Mesenchymal stem cell (in vitro differentiated cells and primary cell): ENCODE results near the gene PBX3.

Experiments used
- DNase-seq: peaks from one replicate; pipeline ENCODE4 v3.0.0-alpha.2; 2013
- H2AFZ ChIP-seq: one replicate; pipeline ENCODE4 v1.6.1; 2013; ENCODE audit warnings: low read depth, mild to moderate bottlenecking, control low read depth, inconsistent platforms, low read length, moderate library complexity
- H2AK5ac ChIP-seq: 2 replicates; pipeline ENCODE4 v1.6.1; 2013; ENCODE audit warnings: low read length, moderate library complexity, mild to moderate bottlenecking, inconsistent platforms; ENCODE audit not compliant: severe bottlenecking
- H2BK120ac ChIP-seq: one replicate; pipeline ENCODE4 v1.6.1; 2013; ENCODE audit warnings: low read depth, mild to moderate bottlenecking, inconsistent platforms, low read length, moderate library complexity
- H2BK12ac ChIP-seq, 2 experiments: one replicate each; pipeline ENCODE4 v1.6.1; 2013; ENCODE audit warnings: inconsistent platforms in 2 of 2, low read length in 2 of 2, mild to moderate bottlenecking in 2 of 2, moderate library complexity in 2 of 2, control low read depth in 1 of 2
- H2BK15ac ChIP-seq: one replicate; pipeline ENCODE4 v1.6.1; 2013; ENCODE audit warnings: mild to moderate bottlenecking, low read depth, inconsistent platforms; ENCODE audit not compliant: poor library complexity, severe bottlenecking
- H2BK5ac ChIP-seq: 2 replicates; pipeline ENCODE4 v1.6.1; 2013; ENCODE audit warnings: low read depth, mild to moderate bottlenecking, low read length, control low read depth, inconsistent platforms; ENCODE audit not compliant: poor library complexity, severe bottlenecking
- H3K14ac ChIP-seq, 2 experiments: one replicate each; pipeline ENCODE4 v1.6.1; 2013; ENCODE audit warnings: inconsistent platforms in 2 of 2, low read length in 2 of 2, control low read depth in 1 of 2, mild to moderate bottlenecking in 1 of 2, moderate library complexity in 1 of 2
- H3K18ac ChIP-seq, 2 experiments: one replicate each; pipeline ENCODE4 v1.6.1; 2013; ENCODE audit warnings: inconsistent platforms in 2 of 2, low read length in 2 of 2, control low read depth in 1 of 2, low read depth in 1 of 2, mild to moderate bottlenecking in 1 of 2
- H3K23ac ChIP-seq, 2 experiments: one replicate each; pipeline ENCODE4 v1.6.1; 2013; ENCODE audit warnings: inconsistent platforms in 2 of 2, low read length in 2 of 2, mild to moderate bottlenecking in 2 of 2, moderate library complexity in 2 of 2, control low read depth in 1 of 2
- H3K27ac ChIP-seq: 2 replicates; pipeline ENCODE4 v1.5.1; 2013; ENCODE audit warnings: mild to moderate bottlenecking, moderate library complexity, low read length, control low read depth, inconsistent platforms; ENCODE audit not compliant: poor library complexity, severe bottlenecking
- H3K27me3 ChIP-seq, 2 experiments: 2 replicates each; pipeline versions ENCODE4 v1.6.1 to v1.7.0; 2013; ENCODE audit warnings: low read length in 2 of 2, mild to moderate bottlenecking in 2 of 2, moderate library complexity in 2 of 2, control low read depth in 1 of 2, inconsistent platforms in 1 of 2; ENCODE audit not compliant: control insufficient read depth in 1 of 2, insufficient read depth in 1 of 2
- H3K36me3 ChIP-seq, 2 experiments: 2 replicates each; pipeline versions ENCODE4 v1.6.1 to v1.7.0; 2013; ENCODE audit warnings: low read length in 2 of 2, control low read depth in 1 of 2, inconsistent platforms in 1 of 2, low read depth in 1 of 2, mild to moderate bottlenecking in 1 of 2; ENCODE audit not compliant: insufficient read depth in 2 of 2, control insufficient read depth in 1 of 2
- H3K4ac ChIP-seq, 2 experiments: one replicate each; pipeline ENCODE4 v1.6.1; 2013; ENCODE audit warnings: inconsistent platforms in 2 of 2, low read length in 2 of 2, mild to moderate bottlenecking in 2 of 2, moderate library complexity in 2 of 2, control low read depth in 1 of 2, low read depth in 1 of 2
- H3K4me1 ChIP-seq: 2 replicates; pipeline ENCODE4 v1.6.1; 2013; ENCODE audit warnings: low read depth, low read length, control low read depth; ENCODE audit not compliant: control insufficient read depth, insufficient read depth
- H3K4me2 ChIP-seq: 2 replicates; pipeline ENCODE4 v1.6.1; 2013; ENCODE audit warnings: low read length, mild to moderate bottlenecking, inconsistent platforms; ENCODE audit not compliant: poor library complexity, severe bottlenecking
- H3K4me3 ChIP-seq, 2 experiments: 2 replicates each; pipeline versions ENCODE4 v1.5.1 to v1.7.0; 2013; ENCODE audit warnings: low read length in 2 of 2, mild to moderate bottlenecking in 2 of 2, control low read depth in 1 of 2, low read depth in 1 of 2; ENCODE audit not compliant: insufficient read depth in 1 of 2
- H3K79me1 ChIP-seq: replicated peaks from 2 replicates; pipeline ENCODE4 v1.6.1; 2013; ENCODE audit warnings: mild to moderate bottlenecking, control low read depth, low read length, inconsistent platforms; ENCODE audit not compliant: poor library complexity, severe bottlenecking
- H3K9ac ChIP-seq: 2 replicates; pipeline ENCODE4 v1.7.0; 2013; ENCODE audit warnings: mild to moderate bottlenecking, low read length, moderate library complexity
- H3K9me3 ChIP-seq: 2 replicates; pipeline ENCODE4 v1.7.0; 2013; ENCODE audit warnings: mild to moderate bottlenecking, low read length; ENCODE audit not compliant: control insufficient read depth
- H4K8ac ChIP-seq: one replicate; pipeline ENCODE4 v1.6.1; 2013; ENCODE audit warnings: inconsistent platforms, mild to moderate bottlenecking, low read length, moderate library complexity
- H4K91ac ChIP-seq: one replicate; pipeline ENCODE4 v1.6.1; 2013; ENCODE audit warnings: mild to moderate bottlenecking, low read length, inconsistent platforms
- WGBS: methylation state at CpG from one replicate; pipeline ENCODE4 v1.1.7; 2013; ENCODE audit warnings: mixed read lengths; 5-methylcytosine and 5-hydroxymethylcytosine counted together

Gene PBX3

DNA sequence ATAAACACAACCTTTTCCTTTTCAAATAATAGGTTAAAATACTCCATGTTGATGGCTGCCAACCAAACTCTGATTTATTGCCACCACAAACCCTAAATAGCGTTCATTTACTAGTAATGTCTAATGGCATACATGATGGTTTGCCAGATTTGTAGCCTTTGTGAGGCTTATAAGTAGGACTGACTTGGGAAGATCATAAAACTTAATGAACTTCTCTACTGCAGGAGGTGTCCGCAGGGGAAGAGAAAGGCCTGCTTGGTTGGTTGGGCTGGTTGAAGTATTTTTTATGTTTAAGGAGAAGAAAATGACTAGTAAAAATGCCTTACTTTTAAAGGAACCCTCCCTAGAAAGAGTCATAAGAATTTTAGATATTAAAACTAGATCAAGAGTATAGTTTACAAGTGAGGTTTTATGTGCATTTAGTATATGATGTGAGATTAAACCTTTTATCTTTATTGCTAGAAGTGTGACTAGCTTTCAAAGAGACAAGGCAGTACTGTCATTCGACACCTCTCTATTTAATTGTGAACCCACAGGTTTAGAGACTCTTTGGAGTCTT lies 5.0 kb downstream of the PBX3 start:
- Histone ChIP-seq H2AK5ac (no peak overlapping the region), H3K9ac (peak overlapping the region; percentile 90), H4K91ac (no peak overlapping the region), H3K79me1 (peaks cover 13% of the 10 kb centered on the region), H3K18ac (no peak overlapping the region), H2BK120ac (no peak overlapping the region), H2BK12ac (no peak overlapping the region), H3K27ac (no peak overlapping the region), H3K23ac (no peak overlapping the region), H3K14ac (no peak overlapping the region), H3K36me3 (peaks cover 0 to 26% of the 10 kb centered on the region in 2 experiments), H2BK5ac (no peak overlapping the region), H3K27me3 (no peaks in the 10 kb centered on the region), H3K4me3 (peak overlapping the region in 1 of 2 experiments; percentile 16), H3K9me3 (no peaks in the 10 kb centered on the region), H4K8ac (no peak overlapping the region), H3K4me1 (peaks cover 1% of the 10 kb centered on the region), H3K4ac (no peak overlapping the region), H3K4me2 (no peak overlapping the region), H2BK15ac (no peak overlapping the region), H2AFZ (no peak overlapping the region)
- WGBS = 52% methylated on average over 2 of the region's 3 CpGs
- DNase-seq = no peak

DNA sequence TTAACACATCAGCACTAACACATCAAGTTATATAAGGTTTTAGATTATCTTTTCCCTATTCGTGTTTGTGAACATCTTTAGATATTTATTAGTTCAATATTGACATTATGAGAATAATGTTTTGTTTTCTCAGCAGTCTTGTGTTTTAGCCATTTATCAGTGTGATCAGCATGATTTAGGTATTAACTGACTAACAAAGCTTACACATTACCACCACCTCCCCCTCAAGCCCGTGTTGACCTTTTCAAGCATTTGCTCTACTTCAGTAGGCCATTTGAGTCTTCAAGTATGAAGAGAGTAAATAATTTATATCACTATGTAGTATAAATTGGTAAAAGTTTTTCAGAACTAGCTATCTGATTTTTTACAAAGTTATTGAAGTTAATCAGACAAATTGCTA lies 6.9 kb downstream of the PBX3 start:
- H4K91ac ChIP-seq = no peak overlapping the region
- no peak overlapping the region for H3K4me3 ChIP-seq
- no peak overlapping the region for H3K4ac ChIP-seq
- H3K27ac ChIP-seq = no peak overlapping the region
- no peak overlapping the region for H2AFZ ChIP-seq
- no peak overlapping the region for H2AK5ac ChIP-seq
- H3K9me3 ChIP-seq = no peaks in the 10 kb centered on the region
- H2BK12ac ChIP-seq = no peak overlapping the region
- H4K8ac ChIP-seq = no peak overlapping the region
- H2BK120ac ChIP-seq = no peak overlapping the region
- H2BK15ac ChIP-seq = no peak overlapping the region
- 40% methylated on average over 1 of the region's 2 CpGs for WGBS
- peaks cover 1% of the 10 kb centered on the region for H3K4me1 ChIP-seq
- H3K23ac ChIP-seq = no peak overlapping the region
- DNase-seq = no peak
- peaks cover 11% of the 10 kb centered on the region for H3K79me1 ChIP-seq
- H3K36me3 ChIP-seq = peaks cover 0 to 26% of the 10 kb centered on the region in 2 experiments
- no peak overlapping the region for H3K18ac ChIP-seq
- H3K4me2 ChIP-seq = no peak overlapping the region
- H3K27me3 ChIP-seq = no peaks in the 10 kb centered on the region
- no peak overlapping the region for H2BK5ac ChIP-seq
- H3K14ac ChIP-seq = no peak overlapping the region
- H3K9ac ChIP-seq = no peak overlapping the region

DNA sequence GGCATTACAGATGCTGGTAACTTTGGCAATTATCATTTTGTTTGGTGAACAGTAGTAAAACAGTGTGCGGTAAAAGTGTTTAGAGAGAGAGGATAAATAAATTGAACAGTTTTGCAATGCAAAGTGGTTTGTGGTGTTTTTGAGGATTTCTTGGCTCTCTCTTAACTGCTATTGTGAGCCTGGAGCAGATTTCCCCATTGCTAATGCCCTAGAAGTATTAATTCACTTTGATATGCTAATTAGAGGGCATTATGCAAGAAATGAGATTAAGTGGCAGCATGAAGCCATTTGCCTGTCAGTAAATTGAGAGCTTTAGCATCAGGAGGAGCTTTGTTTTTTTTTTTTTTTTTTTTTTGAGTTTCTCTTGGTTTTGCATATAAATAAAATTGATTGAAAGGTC lies 8.2 kb downstream of the PBX3 start:
- Histone ChIP-seq H3K79me1 (peaks cover 15% of the 10 kb centered on the region), H2BK12ac (no peak overlapping the region), H2BK120ac (no peak overlapping the region), H3K27me3 (no peaks in the 10 kb centered on the region), H3K9me3 (no peaks in the 10 kb centered on the region), H3K14ac (no peak overlapping the region), H3K18ac (no peak overlapping the region), H2BK5ac (no peak overlapping the region), H3K36me3 (peaks cover 0 to 26% of the 10 kb centered on the region in 2 experiments), H4K8ac (no peak overlapping the region), H2AK5ac (no peak overlapping the region), H4K91ac (no peak overlapping the region), H2BK15ac (no peak overlapping the region), H3K4me3 (no peak overlapping the region), H3K27ac (no peak overlapping the region), H3K4me2 (no peak overlapping the region), H2AFZ (no peak overlapping the region), H3K4ac (no peak overlapping the region), H3K4me1 (peaks cover 1% of the 10 kb centered on the region), H3K9ac (no peak overlapping the region), H3K23ac (no peak overlapping the region)
- 79% methylated on average over 1 of the region's 1 CpG for WGBS
- peak; percentile 48 for DNase-seq

DNA sequence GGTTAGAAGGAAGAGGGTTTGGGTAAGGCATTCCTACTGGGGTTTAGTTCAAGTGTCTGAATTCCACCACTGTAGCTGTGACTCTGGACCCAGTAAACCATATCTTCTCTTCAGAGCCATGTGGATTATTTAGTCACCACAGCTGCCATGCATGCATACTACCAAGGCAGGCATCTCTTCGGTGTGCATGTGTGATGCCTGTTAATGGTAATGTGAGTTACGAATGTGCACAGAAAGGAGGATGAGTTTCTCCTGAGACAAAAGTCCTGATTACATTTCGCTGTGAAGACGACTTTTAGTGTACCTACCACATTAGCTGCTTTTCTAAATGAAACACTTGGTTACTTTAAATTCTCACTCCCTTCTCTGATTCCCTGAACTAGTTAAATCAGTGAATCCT lies 9.3 kb downstream of the PBX3 start:
- no peak overlapping the region for H2BK15ac ChIP-seq
- no peak overlapping the region for H3K23ac ChIP-seq
- H3K4ac ChIP-seq = no peak overlapping the region
- H3K9me3 ChIP-seq = no peaks in the 10 kb centered on the region
- no peak overlapping the region for H3K4me3 ChIP-seq
- H2AK5ac ChIP-seq = no peak overlapping the region
- H2BK120ac ChIP-seq = no peak overlapping the region
- H3K36me3 ChIP-seq = peaks cover 0 to 19% of the 10 kb centered on the region in 2 experiments
- H3K14ac ChIP-seq = no peak overlapping the region
- WGBS = 94% methylated on average over 2 of the region's 4 CpGs
- no peaks in the 10 kb centered on the region for H3K4me1 ChIP-seq
- no peak overlapping the region for H3K9ac ChIP-seq
- H3K18ac ChIP-seq = no peak overlapping the region
- H2BK5ac ChIP-seq = no peak overlapping the region
- no peak overlapping the region for H3K27ac ChIP-seq
- H3K4me2 ChIP-seq = no peak overlapping the region
- H2BK12ac ChIP-seq = no peak overlapping the region
- H3K79me1 ChIP-seq = peaks cover 11% of the 10 kb centered on the region
- no peak overlapping the region for H4K91ac ChIP-seq
- H2AFZ ChIP-seq = no peak overlapping the region
- H4K8ac ChIP-seq = no peak overlapping the region
- DNase-seq = peak; percentile 38
- H3K27me3 ChIP-seq = no peaks in the 10 kb centered on the region
